PC-9 (cell line): Measurements from ENCODE around the gene CATSPER4. TPM values are rescaled to one million over a fixed set of nuclear protein-coding genes. Genes with fewer than 3 reads are reported as not detected.

Source experiments
- BruUV-seq: library from RNA; stranded (reverse); fragments of 400-500 nt; replicated peaks from 2 replicates; lab custom pipeline; 2021; lab: Mats Ljungman, UMichigan
- CTCF ChIA-PET: fragments of 300-600 bp; sonication (Branson Sonifier 250); formaldehyde crosslinking; loops from one replicate; lab custom pipeline; 2022; ENCODE audit warnings: antibody characterized with exemption; lab: Charles Lee
- POLR2A ChIA-PET: fragments of 300-600 bp; sonication (Branson Sonifier 250); formaldehyde crosslinking; loops from one replicate; lab custom pipeline; 2022; ENCODE audit warnings: antibody characterized with exemption; ENCODE audit not compliant: unreplicated experiment; lab: Charles Lee
- DNase-seq, 2 experiments: peaks; one replicate each; pipeline versions ENCODE4 v3.0.0 to v3.0.0-alpha.2; 2015 to 2022; ENCODE audit warnings: mixed read lengths in 1 of 2
- H2AFZ ChIP-seq: fragments of 200-600 bp; sonication (generic); 2 replicates; pipeline ENCODE4 v1.8.1; 2017; ENCODE audit warnings: antibody characterized with exemption
- H3F3A ChIP-seq: fragments of 200-600 bp; sonication (generic); 2 replicates; pipeline ENCODE4 v1.8.1; 2017; ENCODE audit warnings: antibody characterized with exemption, mild to moderate bottlenecking, low read depth; ENCODE audit not compliant: insufficient read depth
- H3K27ac ChIP-seq: fragments of 200-600 bp; sonication (generic); 2 replicates; pipeline ENCODE4 v1.6.1; 2016; ENCODE audit warnings: mixed run types
- H3K27me3 ChIP-seq: fragments of 200-600 bp; sonication (generic); 2 replicates; pipeline ENCODE4 v1.6.1; 2016; ENCODE audit warnings: low read depth, mixed run types; ENCODE audit not compliant: insufficient read depth
- H3K36me3 ChIP-seq: fragments of 200-600 bp; sonication (generic); 2 replicates; pipeline ENCODE4 v1.6.1; 2016; ENCODE audit warnings: low read depth, mixed run types
- H3K4me1 ChIP-seq: fragments of 200-600 bp; sonication (generic); replicated peaks from 2 replicates; pipeline ENCODE4 v1.6.1; 2016; ENCODE audit warnings: mixed run types; ENCODE audit not compliant: insufficient read depth
- H3K4me2 ChIP-seq: fragments of 200-600 bp; sonication (generic); 2 replicates; pipeline ENCODE4 v1.6.1; 2017; ENCODE audit warnings: mixed run types
- H3K4me3 ChIP-seq: fragments of 200-600 bp; sonication (generic); 2 replicates; pipeline ENCODE4 v1.6.1; 2016; ENCODE audit warnings: mixed run types
- H3K79me2 ChIP-seq: fragments of 200-600 bp; sonication (generic); 2 replicates; pipeline ENCODE4 v1.6.1; 2017; ENCODE audit warnings: low read depth, mixed run types
- H3K9me2 ChIP-seq: fragments of 200-600 bp; sonication (generic); 2 replicates; pipeline ENCODE4 v1.8.1; 2017; ENCODE audit warnings: mild to moderate bottlenecking; ENCODE audit not compliant: insufficient read depth
- H3K9me3 ChIP-seq: fragments of 200-600 bp; sonication (generic); 2 replicates; pipeline ENCODE4 v1.8.1; 2016; ENCODE audit warnings: low read depth; ENCODE audit not compliant: insufficient read depth
- H4K20me1 ChIP-seq: fragments of 200-600 bp; sonication (generic); 2 replicates; pipeline ENCODE4 v1.8.1; 2017; ENCODE audit not compliant: insufficient read depth
- EZH2 ChIP-seq: fragments of 200-600 bp; sonication (generic); IDR thresholded peaks from 2 replicates; pipeline ENCODE4 v1.8.0; 2017; ENCODE audit warnings: antibody characterized with exemption, low read depth
- intact Hi-C: fragments of 100-400 bp; cut with micrococcal nuclease; formaldehyde crosslinking; loops from one replicate; pipeline ENCODE4 v1.10.0; 2022; ENCODE audit not compliant: unreplicated experiment
- total RNA-seq: library from RNA; stranded (reverse); gene quantifications from 2 replicates; pipeline ENCODE4 v1.2.3, GENCODE V29; 2021
- TF ChIP-seq, protein P1 (sequence below): fragments of 200-600 bp; sonication (generic); conservative IDR thresholded peaks from 2 replicates; pipeline ENCODE4 v1.6.1; 2017; ENCODE audit warnings: mixed run types, antibody characterized with exemption, mild to moderate bottlenecking, moderate library complexity

CATSPER4 gene
- total RNA-seq, 1 experiment from 2014 or later = 0.24 TPM

DNA sequence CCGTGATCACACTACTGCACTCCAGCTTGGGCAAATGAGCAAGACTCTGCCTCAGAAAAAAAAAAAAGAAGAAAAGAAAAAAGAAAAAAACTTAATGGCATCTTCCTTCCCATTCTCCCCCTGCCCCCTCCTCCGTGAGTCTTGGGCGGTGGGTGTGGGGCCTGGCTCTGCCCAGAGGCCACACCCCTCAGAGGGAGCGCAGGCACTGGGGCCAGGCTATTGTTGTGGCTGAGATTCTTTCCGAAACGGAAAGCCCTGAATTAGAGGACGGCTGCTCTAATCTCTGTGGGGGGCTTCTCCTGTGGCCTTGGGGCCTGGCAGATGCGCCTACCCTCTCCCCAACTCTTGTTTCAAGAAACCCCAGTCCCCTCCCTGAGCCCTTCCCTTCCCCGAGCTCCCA, 35.7 kb upstream of the CATSPER4 start:
- intact Hi-C loops = no loop called here

DNA sequence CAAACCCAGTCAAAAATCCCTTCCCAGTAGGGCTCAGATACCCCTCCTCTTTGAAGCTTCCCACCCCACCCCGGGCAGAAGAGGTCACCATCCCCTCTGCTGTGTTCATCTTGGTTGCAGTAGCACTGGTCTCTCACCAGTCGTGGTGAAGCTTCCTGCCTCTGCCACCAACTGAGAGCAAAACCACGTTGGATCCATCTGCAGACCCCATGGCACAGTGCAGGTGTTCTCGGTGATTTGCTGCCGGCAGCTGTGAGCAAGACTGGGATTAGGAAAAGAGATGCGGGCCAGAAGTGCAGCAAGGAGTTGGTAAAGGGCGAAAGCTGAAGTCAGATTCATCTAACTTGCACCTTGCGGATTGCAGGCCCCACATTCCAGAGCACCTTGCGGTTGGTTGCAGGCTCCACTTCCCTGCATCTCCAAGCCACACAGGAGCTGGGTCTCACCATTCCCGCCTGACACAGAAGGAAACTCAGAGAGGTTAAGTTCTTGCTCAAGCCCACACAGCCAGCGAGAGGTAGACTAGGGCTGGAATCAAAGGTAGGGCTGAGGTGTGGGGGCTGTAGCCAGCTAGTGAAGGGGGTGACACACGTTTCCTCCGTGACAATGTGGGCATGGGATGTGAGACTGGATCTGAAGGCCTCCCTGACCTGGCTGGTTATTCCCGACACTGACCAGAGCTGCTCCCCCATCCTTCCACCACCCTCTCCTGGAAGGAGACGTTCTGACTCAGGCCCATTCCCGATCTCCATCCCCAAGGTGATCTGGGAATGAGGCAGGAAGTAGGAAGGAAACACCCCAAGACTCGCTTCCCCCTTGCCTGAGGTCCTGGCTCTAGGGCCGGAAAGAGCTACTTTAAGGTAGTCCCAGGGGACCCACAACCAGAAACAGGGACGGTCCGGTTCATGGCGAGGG, 34.8 kb upstream of the CATSPER4 start:
- H3K36me3 ChIP-seq = no peaks in the 10 kb centered on the region
- H3K27ac ChIP-seq = no peak overlapping the region
- no peaks in the 10 kb centered on the region for H3K79me2 ChIP-seq
- TF ChIP-seq, protein P1, sequence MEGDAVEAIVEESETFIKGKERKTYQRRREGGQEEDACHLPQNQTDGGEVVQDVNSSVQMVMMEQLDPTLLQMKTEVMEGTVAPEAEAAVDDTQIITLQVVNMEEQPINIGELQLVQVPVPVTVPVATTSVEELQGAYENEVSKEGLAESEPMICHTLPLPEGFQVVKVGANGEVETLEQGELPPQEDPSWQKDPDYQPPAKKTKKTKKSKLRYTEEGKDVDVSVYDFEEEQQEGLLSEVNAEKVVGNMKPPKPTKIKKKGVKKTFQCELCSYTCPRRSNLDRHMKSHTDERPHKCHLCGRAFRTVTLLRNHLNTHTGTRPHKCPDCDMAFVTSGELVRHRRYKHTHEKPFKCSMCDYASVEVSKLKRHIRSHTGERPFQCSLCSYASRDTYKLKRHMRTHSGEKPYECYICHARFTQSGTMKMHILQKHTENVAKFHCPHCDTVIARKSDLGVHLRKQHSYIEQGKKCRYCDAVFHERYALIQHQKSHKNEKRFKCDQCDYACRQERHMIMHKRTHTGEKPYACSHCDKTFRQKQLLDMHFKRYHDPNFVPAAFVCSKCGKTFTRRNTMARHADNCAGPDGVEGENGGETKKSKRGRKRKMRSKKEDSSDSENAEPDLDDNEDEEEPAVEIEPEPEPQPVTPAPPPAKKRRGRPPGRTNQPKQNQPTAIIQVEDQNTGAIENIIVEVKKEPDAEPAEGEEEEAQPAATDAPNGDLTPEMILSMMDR = no peak
- no peak for TF ChIP-seq EZH2
- BruUV-seq = no TSS peak
- H2AFZ ChIP-seq = no peak overlapping the region
- no peaks in the 10 kb centered on the region; the same call in 1 of the 2 replicates for H3K4me1 ChIP-seq
- ChIA-PET POLR2A (no interaction called here), CTCF (interaction anchor here (1.0 kb wide), 1 partner anchor 14 kb away, joined by 3 read pairs; the partner anchor contains the start of gene ZNF593)
- no peaks in the 10 kb centered on the region for H3K9me3 ChIP-seq
- H3K9me2 ChIP-seq = no peaks in the 10 kb centered on the region
- H4K20me1 ChIP-seq = no peaks in the 10 kb centered on the region
- intact Hi-C loops = no loop called here
- H3K27me3 ChIP-seq = no peaks in the 10 kb centered on the region
- DNase-seq = no peak
- no peaks in the 10 kb centered on the region for H3F3A ChIP-seq
- no peak overlapping the region for H3K4me3 ChIP-seq
- no peak overlapping the region for H3K4me2 ChIP-seq

More for the DNA sequence above, 35.7 kb upstream of the CATSPER4 start:
- ChIA-PET POLR2A (no interaction called here), CTCF (no interaction called here)
- no peaks in the 10 kb centered on the region for H3K36me3 ChIP-seq
- H3K9me3 ChIP-seq = no peaks in the 10 kb centered on the region
- no peaks in the 10 kb centered on the region; the same call in 1 of the 2 replicates for H3K4me1 ChIP-seq
- BruUV-seq = no TSS peak
- no peak overlapping the region for H3K4me3 ChIP-seq
- TF ChIP-seq, protein P1 = no peak
- no peak for TF ChIP-seq EZH2
- H3F3A ChIP-seq = no peaks in the 10 kb centered on the region
- H3K27ac ChIP-seq = no peak overlapping the region
- no peaks in the 10 kb centered on the region for H4K20me1 ChIP-seq
- H3K9me2 ChIP-seq = no peaks in the 10 kb centered on the region
- no peak overlapping the region for H2AFZ ChIP-seq
- H3K79me2 ChIP-seq = no peaks in the 10 kb centered on the region
- DNase-seq = no peak
- no peak overlapping the region for H3K4me2 ChIP-seq
- H3K27me3 ChIP-seq = no peaks in the 10 kb centered on the region

GRCh38 chr1:26156285-26157038, 33.9 kb upstream of the CATSPER4 start:
- H3K27me3 ChIP-seq = peaks cover 6% of the 10 kb centered on the region; the same call in 1 of the 2 replicates
- no peaks in the 10 kb centered on the region; the same call in 1 of the 2 replicates for H3K4me1 ChIP-seq
- no peak overlapping the region for H3K4me3 ChIP-seq
- DNase-seq = no peak
- CTCF ChIA-PET = interaction anchor here (1.0 kb wide), 1 partner anchor 13 kb away, joined by 3 read pairs; the partner anchor contains the start of gene ZNF593
- TF ChIP-seq, protein P1 = no peak
- no peak for TF ChIP-seq EZH2
- no peaks in the 10 kb centered on the region for H3K79me2 ChIP-seq
- no peak overlapping the region for H3K27ac ChIP-seq
- no peaks in the 10 kb centered on the region for H4K20me1 ChIP-seq
- H3F3A ChIP-seq = no peaks in the 10 kb centered on the region
- no peak overlapping the region for H2AFZ ChIP-seq
- H3K9me3 ChIP-seq = no peaks in the 10 kb centered on the region
- intact Hi-C loops = no loop called here
- H3K9me2 ChIP-seq = no peaks in the 10 kb centered on the region
- no peaks in the 10 kb centered on the region for H3K36me3 ChIP-seq
- no TSS peak for BruUV-seq
- POLR2A ChIA-PET = interaction anchor here (0.6 kb wide), 1 partner anchor 117 kb away, joined by 3 read pairs; no protein-coding TSS in a partner anchor
- peak overlapping the region; percentile 46 for H3K4me2 ChIP-seq
